OCI-LY7 (cell line): ENCODE results near the gene KPNA4. TPM values are rescaled to one million over a fixed set of nuclear protein-coding genes. Genes with fewer than 3 reads are reported as not detected.
"Not testable (repeated sequence)": the region's sequence is repeated elsewhere in the genome, so short reads cannot be mapped to it uniquely, and the experiment has no call there.

Experiments used
- BruUV-seq: library from RNA; stranded (reverse); fragments of 400-500 nt; replicated peaks from 2 replicates; lab custom pipeline; 2021; lab: Mats Ljungman, UMichigan
- CTCF ChIA-PET: fragments of 300-600 bp; sonication (Branson Sonifier 250); formaldehyde crosslinking; loops from one replicate; lab custom pipeline; 2022; ENCODE audit warnings: antibody characterized with exemption; ENCODE audit not compliant: unreplicated experiment; lab: Charles Lee
- POLR2A ChIA-PET: fragments of 300-600 bp; sonication (Branson Sonifier 250); formaldehyde crosslinking; loops from one replicate; lab custom pipeline; 2022; ENCODE audit warnings: antibody characterized with exemption; lab: Charles Lee
- DNase-seq: peaks from one replicate; pipeline ENCODE4 v3.0.0-alpha.2; 2015; ENCODE audit warnings: low spot score
- H2AFZ ChIP-seq: fragments of 200-600 bp; sonication (generic), shearing (Covaris generic); 2 replicates; pipeline ENCODE4 v1.6.1; 2014; ENCODE audit warnings: mild to moderate bottlenecking, antibody characterized with exemption, low read length, moderate library complexity
- H3K27ac ChIP-seq: fragments of 200-600 bp; sonication (generic); 2 replicates; pipeline ENCODE4 v1.5.1; 2014; ENCODE audit warnings: mixed run types, low read depth, mild to moderate bottlenecking, moderate library complexity, low read length, inconsistent platforms; ENCODE audit not compliant: poor library complexity, severe bottlenecking
- H3K36me3 ChIP-seq: fragments of 200-600 bp; sonication (generic); 2 replicates; pipeline ENCODE4 v1.6.1; 2014; ENCODE audit warnings: mild to moderate bottlenecking, antibody characterized with exemption, low read length, moderate library complexity, mixed read lengths; ENCODE audit not compliant: insufficient read depth
- H3K4me1 ChIP-seq: fragments of 200-600 bp; sonication (generic); 2 replicates; pipeline ENCODE4 v1.5.1; 2014; ENCODE audit warnings: mild to moderate bottlenecking, low read length; ENCODE audit not compliant: insufficient read depth, poor library complexity, severe bottlenecking
- H3K4me2 ChIP-seq: fragments of 200-600 bp; sonication (generic); 2 replicates; pipeline ENCODE4 v1.6.1; 2014; ENCODE audit warnings: mild to moderate bottlenecking, low read length
- H3K4me3 ChIP-seq: fragments of 200-600 bp; sonication (generic); 2 replicates; pipeline ENCODE4 v1.5.1; 2014; ENCODE audit warnings: mild to moderate bottlenecking, low read depth, low read length; ENCODE audit not compliant: poor library complexity, severe bottlenecking
- H3K79me2 ChIP-seq: fragments of 200-600 bp; sonication (generic); 2 replicates; pipeline ENCODE4 v1.6.1; 2016; ENCODE audit warnings: low read depth, mild to moderate bottlenecking, low read length, moderate library complexity, mixed read lengths; ENCODE audit not compliant: insufficient read depth
- H3K9me2 ChIP-seq: fragments of 200-600 bp; sonication (generic); 2 replicates; pipeline ENCODE4 v1.6.1; 2016; ENCODE audit warnings: mild to moderate bottlenecking, low read length, mixed read lengths; ENCODE audit not compliant: insufficient read depth
- H3K9me3 ChIP-seq: fragments of 200-600 bp; sonication (generic); 2 replicates; pipeline ENCODE4 v1.6.1; 2014; ENCODE audit warnings: mild to moderate bottlenecking, mixed run types, low read length, mixed read lengths
- H4K20me1 ChIP-seq: fragments of 200-600 bp; sonication (generic); 2 replicates; pipeline ENCODE4 v1.6.1; 2014; ENCODE audit warnings: mild to moderate bottlenecking, antibody characterized with exemption, low read length, moderate library complexity, mixed read lengths; ENCODE audit not compliant: insufficient read depth
- EZH2phosphoT487 ChIP-seq: fragments of 200-600 bp; sonication (generic); IDR thresholded peaks from 2 replicates; pipeline ENCODE4 v1.6.1; 2018; ENCODE audit warnings: low read depth, borderline replicate concordance, mild to moderate bottlenecking, mixed run types, antibody characterized with exemption, low read length, moderate library complexity, mixed read lengths
- intact Hi-C: fragments of 100-400 bp; cut with micrococcal nuclease; formaldehyde crosslinking; loops from one replicate; pipeline ENCODE4 v1.10.0; 2022; ENCODE audit not compliant: unreplicated experiment
- total RNA-seq, 2 experiments: library from RNA; depleted of rRNA in 1 of 2; stranded (reverse); fragments of >200 nt in 1 of 2; shearing (Covaris generic) in 1 of 2; gene quantifications; 2 replicates each; pipeline ENCODE4 v1.2.3, GENCODE V29; 2014 to 2022
- TF ChIP-seq, protein P1 (sequence below): fragments of 200-600 bp; sonication (generic); conservative IDR thresholded peaks from 2 replicates; pipeline ENCODE4 v1.5.1; 2014; ENCODE audit warnings: mild to moderate bottlenecking, antibody characterized with exemption, low read length, moderate library complexity, mixed read lengths

Gene KPNA4
- total RNA-seq, 2 experiments from 2014 or later: 15.7 to 46.3 TPM

GRCh38 chr3:160454995-160455394 is 110.4 kb downstream of the KPNA4 start:
- Histone ChIP-seq H4K20me1 (no peaks in the 10 kb centered on the region), H3K4me1 (peaks cover 6% of the 10 kb centered on the region), H3K9me3 (no peaks in the 10 kb centered on the region), H3K27ac (no peak overlapping the region), H2AFZ (no peak overlapping the region), H3K4me3 (no peak overlapping the region), H3K79me2 (no peaks in the 10 kb centered on the region), H3K36me3 (no peaks in the 10 kb centered on the region), H3K9me2 (no peaks in the 10 kb centered on the region), H3K4me2 (no peak overlapping the region)
- no peak for TF ChIP-seq EZH2phosphoT487
- DNase-seq: no peak
- POLR2A ChIA-PET: interaction anchor here (0.7 to 1.0 kb wide), 2 partner anchors 13 to 655 kb away, joined by 3 read pairs; no protein-coding TSS in a partner anchor
- intact Hi-C loops: no loop called here
- no TSS peak for BruUV-seq
- CTCF ChIA-PET: no interaction called here

GRCh38 chr3:160452251-160452650 is 113.1 kb downstream of the KPNA4 start:
- intact Hi-C loops, BruUV-seq, H3K4me3 ChIP-seq, H3K36me3 ChIP-seq, H4K20me1 ChIP-seq, DNase-seq, H2AFZ ChIP-seq, H3K9me3 ChIP-seq, POLR2A ChIA-PET, H3K27ac ChIP-seq, H3K4me2 ChIP-seq, CTCF ChIA-PET, H3K9me2 ChIP-seq: not testable (repeated sequence)
- H3K79me2 ChIP-seq: peaks cover 20% of the 10 kb centered on the region
- peaks cover 13% of the 10 kb centered on the region for H3K4me1 ChIP-seq

- ChIA-PET POLR2A (interaction anchor here (0.6 to 2.4 kb wide), 2 partner anchors 8 to 132 kb away, joined by 3 to 14 read pairs; no protein-coding TSS in a partner anchor), CTCF (no interaction called here)
- Histone ChIP-seq H3K36me3 (peaks cover 16% of the 10 kb centered on the region), H3K4me2 (no peak overlapping the region), H3K27ac (no peak overlapping the region), H2AFZ (no peak overlapping the region; the same call in 1 of the 2 replicates), H3K4me1 (peaks cover 19% of the 10 kb centered on the region), H3K9me2 (no peaks in the 10 kb centered on the region), H3K79me2 (peaks cover 26% of the 10 kb centered on the region), H3K9me3 (no peaks in the 10 kb centered on the region), H3K4me3 (no peak overlapping the region), H4K20me1 (no peaks in the 10 kb centered on the region)
- intact Hi-C loops: no loop called here
- no TSS peak for BruUV-seq
- no peak for DNase-seq
- TF ChIP-seq, protein P1, sequence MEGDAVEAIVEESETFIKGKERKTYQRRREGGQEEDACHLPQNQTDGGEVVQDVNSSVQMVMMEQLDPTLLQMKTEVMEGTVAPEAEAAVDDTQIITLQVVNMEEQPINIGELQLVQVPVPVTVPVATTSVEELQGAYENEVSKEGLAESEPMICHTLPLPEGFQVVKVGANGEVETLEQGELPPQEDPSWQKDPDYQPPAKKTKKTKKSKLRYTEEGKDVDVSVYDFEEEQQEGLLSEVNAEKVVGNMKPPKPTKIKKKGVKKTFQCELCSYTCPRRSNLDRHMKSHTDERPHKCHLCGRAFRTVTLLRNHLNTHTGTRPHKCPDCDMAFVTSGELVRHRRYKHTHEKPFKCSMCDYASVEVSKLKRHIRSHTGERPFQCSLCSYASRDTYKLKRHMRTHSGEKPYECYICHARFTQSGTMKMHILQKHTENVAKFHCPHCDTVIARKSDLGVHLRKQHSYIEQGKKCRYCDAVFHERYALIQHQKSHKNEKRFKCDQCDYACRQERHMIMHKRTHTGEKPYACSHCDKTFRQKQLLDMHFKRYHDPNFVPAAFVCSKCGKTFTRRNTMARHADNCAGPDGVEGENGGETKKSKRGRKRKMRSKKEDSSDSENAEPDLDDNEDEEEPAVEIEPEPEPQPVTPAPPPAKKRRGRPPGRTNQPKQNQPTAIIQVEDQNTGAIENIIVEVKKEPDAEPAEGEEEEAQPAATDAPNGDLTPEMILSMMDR: no peak
- TF ChIP-seq EZH2phosphoT487: no peak
Observed at GRCh38 chr3:160451602-160452001, 113.8 kb downstream of the KPNA4 start.
